NCI-H146 treated with DMSO at 0.1 percent for 48 hours (cell line): ENCODE measurements around the gene ICA1L.

Source experiments
- DNase-seq: peaks from one replicate; lab custom pipeline; 2025; ENCODE audit not compliant: unreplicated experiment; lab: John Stamatoyannopoulos, UW

ICA1L gene

GRCh38 chr2:202782940-202783558 is 88.5 kb downstream of the ICA1L start:
- no peak for DNase-seq

- no peak for DNase-seq
Measured at GRCh38 chr2:202780514-202781021, 91.0 kb downstream of the ICA1L start.

GRCh38 chr2:202778217-202778616 is 93.3 kb downstream of the ICA1L start:
- DNase-seq, result no peak

- no peak for DNase-seq
Measured at GRCh38 chr2:202774104-202774503, 97.5 kb downstream of the ICA1L start.

GRCh38 chr2:202773301-202773973 is 98.1 kb downstream of the ICA1L start:
- DNase-seq, result no peak

GRCh38 chr2:202771741-202772460 is 99.7 kb downstream of the ICA1L start:
- DNase-seq, result no peak

- no peak for DNase-seq
Measured at GRCh38 chr2:202771336-202771735, 100.2 kb downstream of the ICA1L start.

- no peak for DNase-seq
Measured at GRCh38 chr2:202769201-202769600, 102.4 kb downstream of the ICA1L start.

- DNase-seq, result no peak
Measured at GRCh38 chr2:202768273-202768672, 103.3 kb downstream of the ICA1L start.

GRCh38 chr2:202765436-202765835 is 106.1 kb downstream of the ICA1L start:
- no peak for DNase-seq

GRCh38 chr2:202764991-202765390 is 106.6 kb downstream of the ICA1L start:
- DNase-seq, result no peak

- no peak for DNase-seq
Measured at GRCh38 chr2:202763916-202764315, 107.7 kb downstream of the ICA1L start.

- DNase-seq, result no peak
Measured at GRCh38 chr2:202762556-202762955, 109.0 kb downstream of the ICA1L start.

- no peak for DNase-seq
Measured at GRCh38 chr2:202760848-202761247, 110.7 kb downstream of the ICA1L start.

- no peak for DNase-seq
Measured at GRCh38 chr2:202758604-202759003, 113.0 kb downstream of the ICA1L start.

- DNase-seq, result no peak
Measured at GRCh38 chr2:202758128-202758527, 113.4 kb downstream of the ICA1L start.

- DNase-seq, result no peak
Measured at GRCh38 chr2:202757339-202757738, 114.2 kb downstream of the ICA1L start.

GRCh38 chr2:202756598-202756997 is 115.0 kb downstream of the ICA1L start:
- no peak for DNase-seq

- DNase-seq, result no peak
Measured at GRCh38 chr2:202754936-202755335, 116.6 kb downstream of the ICA1L start.

GRCh38 chr2:202752071-202752470 is 119.5 kb downstream of the ICA1L start:
- DNase-seq, result no peak

GRCh38 chr2:202750763-202751427 is 120.7 kb downstream of the ICA1L start:
- no peak for DNase-seq
